Measurements from ENCODE around the gene NR2F2.

Gene NR2F2

GRCh38 chr15:96320107-96320506, 10.4 kb upstream of the NR2F2 start:
- no peak for DNase-seq (ENCODE audit: low spot score)

- DNase-seq (ENCODE audit: low spot score) = no peak
These were observed 9.5 kb upstream of the NR2F2 start for GRCh38 chr15:96320703-96321638.

GRCh38 chr15:96321639-96322535, 8.6 kb upstream of the NR2F2 start:
- no peak for DNase-seq (ENCODE audit: low spot score)

GRCh38 chr15:96322536-96323318, 7.8 kb upstream of the NR2F2 start:
- no peak for DNase-seq (ENCODE audit: low spot score)

GRCh38 chr15:96323319-96324145, 7.0 kb upstream of the NR2F2 start:
- DNase-seq (ENCODE audit: low spot score) = no peak

- no peak for DNase-seq (ENCODE audit: low spot score)
These were observed 6.2 kb upstream of the NR2F2 start for GRCh38 chr15:96324192-96324895.

- DNase-seq (ENCODE audit: low spot score) = no peak
These were observed 5.5 kb upstream of the NR2F2 start for GRCh38 chr15:96324940-96325540.

- DNase-seq (ENCODE audit: low spot score) = no peak
These were observed 4.8 kb upstream of the NR2F2 start for GRCh38 chr15:96325541-96326327.

GRCh38 chr15:96326328-96327154, 4.0 kb upstream of the NR2F2 start:
- DNase-seq (ENCODE audit: low spot score) = no peak

- peak; percentile 89 for DNase-seq (ENCODE audit: low spot score)
These were observed 3.3 kb upstream of the NR2F2 start for GRCh38 chr15:96327155-96327741.

- no peak for DNase-seq (ENCODE audit: low spot score)
These were observed 2.2 kb upstream of the NR2F2 start for GRCh38 chr15:96328181-96328876.

GRCh38 chr15:96328877-96329195, 1.7 kb upstream of the NR2F2 start:
- DNase-seq (ENCODE audit: low spot score) = no peak

GRCh38 chr15:96329403-96329981, 1.0 kb upstream of the NR2F2 start:
- DNase-seq (ENCODE audit: low spot score) = no peak

- DNase-seq (ENCODE audit: low spot score) = peak; percentile 69
These were observed 443 bp upstream of the NR2F2 start for GRCh38 chr15:96330064-96330449.

GRCh38 chr15:96331144-96331944, 844 bp downstream of the NR2F2 start:
- DNase-seq (ENCODE audit: low spot score) = peak; percentile 53

- peak; percentile 80 for DNase-seq (ENCODE audit: low spot score)
These were observed 1.6 kb downstream of the NR2F2 start for GRCh38 chr15:96331945-96332636.

Data from RKO (cell line).